Activated T-helper 17 cell treated with anti-CD3 and anti-CD28 coated beads, Interleukin-2, amount 50 U/mL, for 72 hours (primary cell): ENCODE measurements around the gene ANHX. TPM values are rescaled to one million over a fixed set of nuclear protein-coding genes. Genes with fewer than 3 reads are reported as not detected.

Source experiments
- ATAC-seq: fragments of 150-1000 bp; cut with Tn5 transposase; replicated peaks from 2 replicates; pipeline ENCODE4 v1.10.0; 2021; ENCODE audit warnings: mild to moderate bottlenecking, moderate library complexity
- H3K27ac Mint-ChIP-seq: one replicate; pipeline ENCODE4 v1.8.0; 2022; ENCODE audit warnings: mixed read lengths
- H3K27me3 Mint-ChIP-seq: one replicate; pipeline ENCODE4 v1.8.0; 2022; ENCODE audit warnings: mixed read lengths
- H3K36me3 Mint-ChIP-seq: one replicate; pipeline ENCODE4 v1.8.0; 2022; ENCODE audit warnings: low read depth, mild to moderate bottlenecking, mixed read lengths
- H3K4me1 Mint-ChIP-seq: one replicate; pipeline ENCODE4 v1.8.0; 2022; ENCODE audit warnings: mixed read lengths
- H3K4me3 Mint-ChIP-seq: one replicate; pipeline ENCODE4 v1.8.0; 2022; ENCODE audit warnings: mild to moderate bottlenecking, mixed read lengths
- H3K9me3 Mint-ChIP-seq: one replicate; pipeline ENCODE4 v1.8.0; 2022; ENCODE audit warnings: mixed read lengths
- total RNA-seq, 2 donors: library from RNA; stranded (reverse); gene quantifications; one replicate each; pipeline ENCODE4 v1.2.3, GENCODE V29; 2022

The ANHX gene
- total RNA-seq, 2 donors from 2014 or later = not detected

- Mint-ChIP-seq H3K27ac (no peak overlapping the region), H3K4me3 (no peak overlapping the region), H3K9me3 (peaks cover 29% of the 10 kb centered on the region), H3K27me3 (no peaks in the 10 kb centered on the region), H3K4me1 (no peaks in the 10 kb centered on the region), H3K36me3 (no peaks in the 10 kb centered on the region)
- ATAC-seq = no peak
Observed at GRCh38 chr12:133174901-133175300, 60.8 kb downstream of the ANHX start.

DNA sequence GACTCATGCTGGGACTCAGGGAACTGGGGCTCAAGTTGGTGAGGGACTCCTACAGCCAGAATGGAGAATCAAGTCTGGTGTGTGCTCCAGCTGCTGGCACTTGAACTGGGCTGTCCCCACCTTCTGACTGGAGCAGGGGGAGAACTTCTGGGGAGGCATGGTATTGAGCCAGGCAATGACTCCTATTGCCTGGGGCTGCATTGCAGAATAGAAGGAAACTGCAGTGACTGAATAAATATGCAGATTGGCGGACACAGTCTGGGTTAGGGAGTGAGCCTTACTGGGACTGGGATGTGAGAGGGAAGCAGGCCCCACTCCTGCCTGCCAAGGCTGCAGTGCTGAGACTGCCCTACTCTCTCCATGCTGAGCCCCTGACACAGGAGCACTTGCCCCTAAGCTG, 63.2 kb downstream of the ANHX start:
- Mint-ChIP-seq H3K9me3 (peaks cover 26% of the 10 kb centered on the region), H3K4me3 (no peak overlapping the region)

More for the DNA sequence above, 63.2 kb downstream of the ANHX start:
- Mint-ChIP-seq H3K27me3 (no peaks in the 10 kb centered on the region), H3K27ac (no peak overlapping the region), H3K36me3 (no peaks in the 10 kb centered on the region), H3K4me1 (no peaks in the 10 kb centered on the region)
- no peak for ATAC-seq

Other genes with a start within 250 kb of the ANHX start
- 10 to 100 TPM; 15.6 to 17.7 TPM for gene ZNF26, start 249.5 kb downstream of the ANHX start, total RNA-seq
- gene ZNF84, start 198.4 kb downstream of the ANHX start, total RNA-seq = 10 to 100 TPM; 13.7 to 30.0 TPM
- gene ZNF140, start 155.0 kb downstream of the ANHX start, total RNA-seq = 10 to 100 TPM in 1 of 2 donors, 1 to 10 TPM in 1; 8.9 to 14.5 TPM
- gene ZNF891, start 105.6 kb downstream of the ANHX start, total RNA-seq = 1 to 10 TPM; 1.4 to 2.4 TPM
- gene ZNF10, start 105.2 kb downstream of the ANHX start, total RNA-seq = 1 to 10 TPM; 1.7 to 6.2 TPM
- gene ZNF268, start 54.4 kb downstream of the ANHX start, total RNA-seq = 10 to 100 TPM; 11.1 to 15.7 TPM